SIG-M5 treated with dmso at 0.1 percent for 504 hours (cell line): Measurements from ENCODE around the gene STIMATE.

Source experiments
- DNase-seq: peaks from one replicate; lab custom pipeline; 2025; ENCODE audit not compliant: unreplicated experiment; lab: John Stamatoyannopoulos, UW

STIMATE gene

GRCh38 chr3:52843108-52843865 lies 54.1 kb downstream of the STIMATE start:
- no peak for DNase-seq

GRCh38 chr3:52842424-52842823 lies 54.9 kb downstream of the STIMATE start:
- DNase-seq, result no peak

DNA sequence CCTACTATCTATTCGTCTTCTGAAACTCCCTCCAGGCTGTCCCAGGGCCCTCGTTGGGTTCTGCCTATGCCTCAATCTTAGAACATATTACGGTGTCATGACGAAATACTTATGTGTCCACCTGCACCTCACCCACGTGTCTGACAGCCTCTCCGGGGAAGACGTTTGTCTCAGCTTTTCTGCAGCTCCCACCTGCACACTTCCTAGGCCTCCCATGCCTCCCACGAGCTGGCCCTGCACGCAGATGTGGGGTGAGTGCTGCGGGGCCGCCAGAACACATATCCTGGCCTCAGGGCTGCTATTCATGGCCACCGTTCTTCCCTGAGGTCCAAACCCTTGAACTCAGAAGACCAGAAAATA lies 55.4 kb downstream of the STIMATE start:
- DNase-seq, result no peak

DNA sequence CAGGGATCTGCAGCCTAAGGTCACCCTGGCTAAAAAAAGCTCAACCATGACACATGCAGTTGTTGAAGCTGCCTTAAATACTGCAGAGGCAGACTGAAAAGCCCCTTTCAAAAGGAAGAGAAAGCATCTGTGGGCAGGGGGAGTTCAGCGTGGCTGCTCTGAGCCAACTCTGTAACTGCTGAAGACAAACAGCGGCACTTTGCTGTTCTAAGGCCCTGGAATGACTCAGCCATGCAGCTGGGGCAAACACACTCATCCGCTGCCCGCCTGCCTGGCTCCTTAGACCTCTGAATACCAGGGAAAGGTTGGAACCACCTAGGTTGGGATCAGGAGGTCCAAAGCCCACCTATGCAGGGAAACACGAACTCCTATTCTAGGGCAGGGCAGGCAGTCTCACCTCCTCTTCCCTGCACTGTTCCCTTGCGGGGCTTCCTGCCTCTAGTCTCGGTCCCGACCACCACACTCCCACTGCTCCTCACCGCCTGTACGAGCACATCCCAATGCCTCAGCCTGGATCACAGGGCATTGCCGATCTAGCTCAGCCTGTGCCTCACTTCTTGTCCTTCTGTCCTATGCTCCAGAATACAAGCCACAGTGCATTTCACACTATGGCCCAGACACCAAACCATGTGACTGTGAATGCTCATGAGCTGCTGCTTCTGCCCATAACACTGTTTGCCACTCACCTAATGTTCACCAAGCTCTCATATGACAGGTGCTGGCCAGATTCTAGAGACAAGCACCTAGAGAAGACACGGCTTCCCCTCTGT lies 56.0 kb downstream of the STIMATE start:
- no peak for DNase-seq

GRCh38 chr3:52839892-52840545 lies 57.3 kb downstream of the STIMATE start:
- no peak for DNase-seq

- no peak for DNase-seq
These were observed 58.1 kb downstream of the STIMATE start for GRCh38 chr3:52839268-52839575.

GRCh38 chr3:52838561-52839267 lies 58.6 kb downstream of the STIMATE start:
- DNase-seq, result no peak

- no peak for DNase-seq
These were observed 60.4 kb downstream of the STIMATE start for GRCh38 chr3:52836986-52837385.

GRCh38 chr3:52836471-52836845 lies 60.9 kb downstream of the STIMATE start:
- no peak for DNase-seq

DNA sequence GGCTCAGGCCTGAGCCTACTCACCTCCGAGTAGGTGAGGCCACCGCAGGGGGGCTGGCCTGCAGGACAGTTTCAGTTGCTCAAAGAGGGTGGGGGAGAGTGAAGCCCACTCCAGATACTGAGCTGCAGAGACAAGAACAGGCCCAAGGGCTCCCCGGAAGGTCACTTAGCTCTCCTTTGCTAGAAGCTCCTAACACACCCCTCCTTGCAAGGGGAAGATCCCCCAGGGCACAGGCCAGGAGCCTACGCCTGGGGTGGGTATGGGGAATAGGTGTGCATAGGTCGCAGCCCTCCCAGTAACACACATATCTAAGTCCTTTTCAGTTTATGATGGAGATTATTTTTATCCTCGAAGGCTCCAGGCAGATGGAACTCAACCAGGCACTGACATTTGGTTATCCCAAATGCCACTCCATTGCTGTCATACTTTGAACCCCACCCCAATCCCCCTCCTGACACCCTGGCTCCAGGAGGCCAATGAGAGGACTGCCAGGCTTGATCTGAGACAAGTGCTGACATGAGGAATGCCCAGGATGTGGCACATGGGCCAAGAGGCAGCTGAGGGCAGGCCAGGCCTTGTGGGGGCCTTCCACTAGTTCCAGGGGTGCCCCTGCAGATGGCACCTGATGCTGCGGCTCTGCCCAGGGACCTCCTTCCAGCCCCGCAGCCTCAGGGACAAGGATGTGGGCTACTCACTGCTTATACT lies 61.4 kb downstream of the STIMATE start:
- no peak for DNase-seq

DNA sequence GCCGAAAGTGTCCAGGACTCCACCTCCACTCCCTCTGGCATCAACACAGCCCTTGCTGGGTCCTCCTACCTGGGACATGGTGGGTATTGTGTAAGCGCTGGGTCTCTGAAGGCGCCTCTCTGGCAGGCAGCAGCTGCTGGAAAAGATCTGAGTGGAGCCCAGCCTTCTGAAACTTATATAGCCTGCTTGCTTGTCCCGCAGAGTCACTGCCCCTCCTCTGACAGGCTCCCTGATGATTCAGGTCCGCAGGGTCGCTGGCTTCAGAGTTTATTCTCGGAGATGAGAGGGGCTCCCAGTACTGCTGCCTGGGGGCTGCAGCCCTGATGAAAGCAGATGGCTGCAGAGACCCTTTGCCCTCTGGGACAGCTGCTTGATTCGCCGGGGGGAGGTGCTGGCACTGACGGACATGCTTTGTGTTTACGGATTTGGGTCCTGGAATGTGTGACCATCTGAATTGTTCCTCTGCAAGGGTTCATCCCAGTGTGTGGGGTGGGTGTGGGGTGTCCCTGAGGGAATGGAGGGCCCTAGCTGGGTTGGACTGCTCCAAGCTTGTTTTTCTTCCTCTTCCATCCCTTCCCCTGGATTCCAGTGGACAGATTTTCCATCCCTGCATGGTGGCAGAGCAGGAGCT lies 62.4 kb downstream of the STIMATE start, which contains the start of gene MUSTN1:
MUSTN1 (minus strand) TSS at position 149 of the 631 bp plus-strand sequence; CDS start at position 78, 71 bp downstream.
- DNase-seq, result no peak

GRCh38 chr3:52833202-52833601 lies 64.1 kb downstream of the STIMATE start:
- DNase-seq, result no peak

GRCh38 chr3:52831500-52832301 lies 65.6 kb downstream of the STIMATE start:
- DNase-seq, result no peak

DNA sequence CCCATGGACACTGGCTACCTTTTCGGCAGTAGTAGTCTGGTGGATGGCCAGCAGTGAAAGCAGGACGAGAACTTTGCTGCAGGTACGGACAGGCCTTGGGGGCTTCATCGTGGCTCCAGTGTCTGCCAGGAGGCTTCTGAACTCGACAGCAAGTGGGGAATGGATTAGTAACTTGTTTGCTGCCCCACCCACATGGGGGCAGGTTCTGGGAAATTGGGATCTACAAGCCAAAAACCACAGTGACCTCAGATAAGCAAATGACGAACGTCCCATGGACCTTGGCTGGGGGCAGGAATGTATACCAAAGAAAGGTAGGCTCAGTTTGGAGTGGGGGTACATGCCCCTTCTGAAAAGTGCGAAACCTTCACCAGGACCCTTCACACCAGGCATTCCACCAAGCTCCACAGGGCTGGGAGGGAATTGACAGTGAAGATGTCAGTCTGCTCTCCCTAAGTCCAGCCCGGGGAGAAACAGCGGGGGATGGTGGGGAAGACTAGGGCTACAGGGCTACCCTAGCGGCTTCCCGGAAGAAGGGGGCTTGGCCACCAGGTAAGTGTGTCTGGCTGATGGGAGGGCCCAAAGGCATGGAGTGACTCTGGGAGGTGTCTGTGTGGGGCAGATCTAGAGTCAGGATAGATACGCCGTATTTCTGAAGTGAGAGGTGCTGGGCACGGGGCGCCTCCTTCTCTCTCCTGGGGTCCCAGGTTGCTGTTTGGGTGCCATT lies 66.7 kb downstream of the STIMATE start, which contains the start of gene ITIH4:
ITIH4 (minus strand) TSS at position 138 of the 724 bp plus-strand sequence; CDS start at position 108, 30 bp downstream.
- no peak for DNase-seq

DNA sequence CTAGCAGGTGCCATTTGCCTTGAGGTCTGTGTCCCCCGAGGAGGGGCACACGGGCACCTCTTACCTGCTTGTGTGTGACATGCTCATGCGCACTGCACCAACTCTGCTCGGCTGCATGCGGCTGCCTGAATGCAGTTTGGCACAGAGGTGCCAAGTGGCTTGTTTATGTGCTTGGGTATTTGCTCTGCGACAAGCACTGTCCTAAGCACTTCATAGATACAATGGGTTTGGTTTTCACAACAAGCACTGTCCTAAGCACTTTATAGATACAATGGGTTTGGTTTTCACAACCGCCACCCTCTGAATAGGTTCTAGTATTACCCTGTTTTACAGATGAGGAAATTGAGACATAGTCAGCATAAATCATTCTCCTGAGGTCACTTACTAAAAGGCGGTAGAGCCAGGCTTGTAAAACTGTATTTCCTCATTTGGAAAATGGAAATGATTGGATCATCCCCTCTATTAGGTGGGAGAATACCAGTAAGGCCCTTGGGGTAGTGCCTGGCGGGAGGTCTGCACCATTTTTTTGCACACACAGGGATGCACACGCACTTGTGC lies 67.4 kb downstream of the STIMATE start:
- DNase-seq, result no peak

GRCh38 chr3:52829482-52829881 lies 67.9 kb downstream of the STIMATE start:
- no peak for DNase-seq

GRCh38 chr3:52827866-52828376 lies 69.4 kb downstream of the STIMATE start:
- DNase-seq, result no peak

- DNase-seq, result peak; percentile 33
These were observed 69.9 kb downstream of the STIMATE start for GRCh38 chr3:52827441-52827840.
